Activated naive CD4-positive, alpha-beta T cell treated with anti-CD3 and anti-CD28 coated beads for 36 hours (primary cell): ENCODE results near the gene KLHDC1. TPM values are rescaled to one million over a fixed set of nuclear protein-coding genes. Genes with fewer than 3 reads are reported as not detected.
"Not testable (repeated sequence)": the region's sequence is repeated elsewhere in the genome, so short reads cannot be mapped to it uniquely, and the experiment has no call there.

ENCODE experiments used
- CTCF ChIA-PET: fragments of 350-600 bp; sonication (Branson Sonifier 250); formaldehyde crosslinking; loops from one replicate; lab custom pipeline; 2021; ENCODE audit warnings: antibody characterized with exemption; lab: Charles Lee
- DNase-seq: peaks from one replicate; pipeline ENCODE4 v3.0.0-alpha.2; 2020
- H3K27ac Mint-ChIP-seq: one replicate; pipeline ENCODE4 v1.8.0; 2021; ENCODE audit warnings: mild to moderate bottlenecking, mixed read lengths
- H3K27me3 Mint-ChIP-seq: one replicate; pipeline ENCODE4 v1.8.0; 2021; ENCODE audit warnings: low read depth, mixed read lengths
- H3K36me3 Mint-ChIP-seq: one replicate; pipeline ENCODE4 v1.8.0; 2021; ENCODE audit warnings: low read depth, mixed read lengths
- H3K4me1 Mint-ChIP-seq: one replicate; pipeline ENCODE4 v1.8.0; 2021; ENCODE audit warnings: low read depth, mixed read lengths
- H3K4me3 Mint-ChIP-seq: one replicate; pipeline ENCODE4 v1.8.0; 2021; ENCODE audit warnings: mild to moderate bottlenecking, moderate library complexity, mixed read lengths
- H3K9me3 Mint-ChIP-seq: one replicate; pipeline ENCODE4 v1.8.0; 2021; ENCODE audit warnings: mixed read lengths
- intact Hi-C: fragments of 100-400 bp; cut with micrococcal nuclease; formaldehyde crosslinking; loops from one replicate; pipeline ENCODE4 v1.15.1; 2023
- total RNA-seq, 2 experiments: library from RNA; stranded (reverse); gene quantifications; one replicate each; pipeline ENCODE4 v1.2.3, GENCODE V29; 2021

KLHDC1 gene
- total RNA-seq, 2 experiments from 2014 or later: 0.57 to 0.79 TPM

DNA sequence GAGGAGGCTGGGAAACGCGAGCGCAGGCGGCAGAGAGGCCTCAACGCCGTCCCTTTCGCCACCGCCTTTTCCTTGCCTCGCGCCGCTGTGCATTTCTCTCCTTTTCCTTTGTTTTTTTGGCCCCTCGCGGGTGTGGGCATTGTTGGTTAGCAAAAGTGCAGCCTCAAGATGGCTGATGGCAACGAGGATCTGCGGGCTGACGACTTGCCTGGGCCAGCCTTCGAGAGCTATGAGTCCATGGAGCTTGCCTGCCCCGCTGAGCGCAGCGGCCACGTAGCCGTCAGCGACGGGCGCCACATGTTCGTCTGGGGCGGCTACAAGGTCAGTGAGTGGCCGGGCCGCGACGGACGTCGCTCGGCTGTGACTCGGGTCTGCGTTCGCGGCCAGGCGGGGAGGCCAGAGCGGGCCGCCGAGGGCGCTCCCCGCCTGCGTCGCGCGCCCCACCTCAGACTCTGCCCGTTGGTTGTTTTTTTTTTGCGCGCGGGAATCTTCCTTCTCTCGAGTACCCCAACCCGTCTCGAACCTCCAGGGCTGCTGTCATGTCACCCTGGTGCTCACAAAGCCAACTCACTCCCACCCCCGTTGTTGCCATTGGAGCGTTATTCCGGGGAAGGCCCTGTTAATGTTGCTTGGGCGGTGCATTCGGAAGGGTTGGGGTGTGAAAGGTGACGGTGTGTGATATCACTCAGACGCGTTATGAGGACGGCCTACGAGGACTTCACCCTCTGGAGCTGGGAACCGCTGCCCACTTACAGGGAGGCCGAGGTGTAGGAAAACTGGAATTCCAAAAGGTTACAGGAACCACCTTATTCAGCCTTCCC, 75.6 kb downstream of the KLHDC1 start:
- Mint-ChIP-seq H3K36me3 (peaks cover 2% of the 10 kb centered on the region), H3K9me3 (no peaks in the 10 kb centered on the region), H3K27me3 (no peaks in the 10 kb centered on the region), H3K4me1 (peaks cover 34% of the 10 kb centered on the region), H3K4me3 (peak overlapping the region; percentile 94), H3K27ac (peak overlapping the region; percentile 98)
- intact Hi-C loops: loop anchor here (1.0 to 10.0 kb wide), 15 partner anchors 80 to 1474 kb away; partner anchors contain the start of genes CDKL1, DMAC2L, L2HGDH and LRR1
- peak; percentile 95 for DNase-seq
- CTCF ChIA-PET: interaction anchor here (0.6 to 2.2 kb wide), 8 partner anchors 62 to 296 kb away, joined by 3 to 10 read pairs (median 4); partner anchors contain the start of genes KLHDC1, MGAT2, NEMF and RPL36AL

DNA sequence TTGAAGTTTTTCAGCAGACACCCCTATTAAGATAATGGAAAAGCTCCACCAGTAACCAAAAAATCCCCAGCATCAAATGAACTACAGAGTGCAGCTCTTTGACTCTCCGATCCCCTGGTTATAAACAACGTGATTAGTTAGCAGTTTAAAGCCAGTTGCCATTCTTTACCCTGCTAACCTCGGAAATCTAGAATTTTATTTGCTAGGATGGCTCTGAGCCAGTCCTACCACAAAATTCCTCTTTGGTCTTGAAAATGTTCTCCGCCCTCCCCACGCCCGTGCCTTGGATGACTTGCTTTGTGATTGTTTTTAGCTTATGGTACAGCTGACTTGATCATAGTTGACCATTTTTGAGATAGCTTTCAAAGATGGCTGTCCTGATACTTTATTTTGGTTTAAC, 76.3 kb downstream of the KLHDC1 start:
- H3K27me3 Mint-ChIP-seq: no peaks in the 10 kb centered on the region
- H3K4me3 Mint-ChIP-seq: peak overlapping the region; percentile 94
- CTCF ChIA-PET: interaction anchor here (0.6 to 2.2 kb wide), 5 partner anchors 62 to 135 kb away, joined by 3 to 10 read pairs (median 4); partner anchors contain the start of gene NEMF
- H3K4me1 Mint-ChIP-seq: peaks cover 34% of the 10 kb centered on the region
- H3K9me3 Mint-ChIP-seq: no peaks in the 10 kb centered on the region
- intact Hi-C loops: loop anchor here (2.0 to 10.0 kb wide), 6 partner anchors 203 to 1473 kb away; partner anchors contain the start of genes CDKL1 and TMX1
- peak overlapping the region; percentile 98 for H3K27ac Mint-ChIP-seq
- peaks cover 2% of the 10 kb centered on the region for H3K36me3 Mint-ChIP-seq
- DNase-seq: no peak

DNA sequence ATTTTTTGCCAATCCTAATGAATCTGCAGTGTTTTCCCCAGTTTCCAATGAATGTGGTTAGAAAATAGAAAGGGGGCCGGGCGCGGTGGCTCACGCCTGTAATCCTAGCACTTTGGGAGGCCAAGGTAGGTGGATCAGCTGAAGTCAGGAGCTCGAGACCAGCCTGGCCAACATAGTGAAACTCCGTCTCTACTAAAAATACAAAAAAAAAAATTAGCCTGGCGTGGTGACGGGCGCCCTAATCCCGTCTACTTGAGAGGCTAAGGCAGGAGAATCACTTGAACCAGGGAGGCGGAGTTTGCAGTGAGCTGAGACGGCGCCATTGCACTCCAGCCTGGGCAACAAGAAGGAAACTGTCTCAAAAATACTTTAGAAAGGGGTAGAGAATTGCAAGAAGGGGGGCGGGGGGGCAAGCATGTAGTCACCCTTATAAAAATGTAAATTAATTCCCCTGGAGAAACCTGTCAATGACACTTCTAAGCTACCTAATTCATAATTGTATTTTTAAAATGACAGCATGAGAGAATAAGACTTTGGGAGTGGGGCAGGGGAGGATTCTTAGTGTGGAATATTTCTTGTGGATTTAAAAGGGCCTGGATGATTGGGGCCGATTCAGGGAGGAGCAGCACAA, 76.8 kb downstream of the KLHDC1 start:
- intact Hi-C loops: loop anchor here (2.0 to 10.0 kb wide), 6 partner anchors 203 to 1473 kb away; partner anchors contain the start of genes CDKL1 and TMX1
- Mint-ChIP-seq H3K9me3 (no peaks in the 10 kb centered on the region), H3K4me3 (peak overlapping the region; percentile 94), H3K4me1 (peaks cover 34% of the 10 kb centered on the region), H3K27me3 (no peaks in the 10 kb centered on the region), H3K27ac (peak overlapping the region; percentile 98), H3K36me3 (peaks cover 2% of the 10 kb centered on the region)
- no peak for DNase-seq
- CTCF ChIA-PET: interaction anchor here (0.6 to 1.1 kb wide), 2 partner anchors 96 to 136 kb away, joined by 3 read pairs; no protein-coding TSS in a partner anchor

DNA sequence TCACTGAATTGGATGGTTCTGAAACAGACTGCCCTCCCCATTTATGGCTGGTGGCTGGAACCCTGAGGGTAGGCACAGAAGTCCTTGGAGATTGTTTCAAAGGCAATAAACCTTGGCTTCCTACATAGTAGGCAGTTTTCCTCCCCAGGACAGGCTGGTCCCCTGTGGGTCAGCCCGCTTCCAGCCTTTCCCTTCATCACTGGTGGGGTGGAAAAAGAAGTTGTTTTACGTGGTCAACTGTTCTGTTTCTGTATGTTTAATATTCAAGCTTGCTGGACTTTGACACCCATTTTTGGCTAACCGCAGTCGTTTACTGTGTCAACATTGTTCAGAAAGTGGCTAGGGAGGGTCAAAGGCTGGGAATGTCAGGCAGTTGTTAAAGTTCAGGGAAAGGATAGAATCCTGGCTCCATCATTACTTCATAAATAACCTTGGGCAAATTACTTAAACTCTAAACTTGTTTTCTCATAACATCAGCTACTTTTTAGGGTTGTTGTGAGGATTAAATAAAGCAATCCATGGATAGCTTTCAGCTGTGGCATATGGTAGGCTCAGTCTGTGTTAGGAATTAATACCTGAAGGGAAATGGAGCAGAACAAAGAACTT, 77.4 kb downstream of the KLHDC1 start:
- CTCF ChIA-PET: no interaction called here

DNA sequence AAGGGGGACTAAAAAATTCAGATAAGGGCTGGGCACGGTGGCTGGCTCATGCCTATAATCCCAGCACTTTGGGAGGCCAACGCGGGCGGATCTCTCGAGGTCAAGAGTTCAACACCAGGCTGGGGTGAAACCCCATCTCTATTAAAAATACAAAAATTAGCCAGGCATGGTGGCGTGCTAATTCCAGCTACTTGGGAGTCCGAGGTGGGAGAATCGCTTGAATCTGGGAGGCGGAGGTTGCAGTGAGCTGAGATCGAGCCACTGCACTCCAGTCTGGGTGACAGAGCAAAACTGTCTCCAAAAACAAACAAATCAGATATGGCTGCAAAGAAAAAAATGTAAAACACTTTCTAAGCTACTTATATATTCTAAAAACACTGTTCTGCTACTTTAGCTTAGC, 78.8 kb downstream of the KLHDC1 start:
- intact Hi-C loops, H3K9me3 Mint-ChIP-seq, H3K27ac Mint-ChIP-seq, DNase-seq, H3K27me3 Mint-ChIP-seq, H3K4me3 Mint-ChIP-seq, H3K36me3 Mint-ChIP-seq: not testable (repeated sequence)
- CTCF ChIA-PET: interaction anchor here (1.2 kb wide), 1 partner anchor 81 kb away, joined by 4 read pairs; the partner anchor contains the start of gene NEMF
- H3K4me1 Mint-ChIP-seq: peaks cover 39% of the 10 kb centered on the region

More for the DNA sequence above, 77.4 kb downstream of the KLHDC1 start:
- intact Hi-C loops: no loop called here
- Mint-ChIP-seq H3K9me3 (no peaks in the 10 kb centered on the region), H3K27ac (peak overlapping the region; percentile 40), H3K36me3 (peaks cover 5% of the 10 kb centered on the region), H3K4me1 (peaks cover 40% of the 10 kb centered on the region), H3K27me3 (no peaks in the 10 kb centered on the region), H3K4me3 (no peak overlapping the region)
- DNase-seq: no peak

DNA sequence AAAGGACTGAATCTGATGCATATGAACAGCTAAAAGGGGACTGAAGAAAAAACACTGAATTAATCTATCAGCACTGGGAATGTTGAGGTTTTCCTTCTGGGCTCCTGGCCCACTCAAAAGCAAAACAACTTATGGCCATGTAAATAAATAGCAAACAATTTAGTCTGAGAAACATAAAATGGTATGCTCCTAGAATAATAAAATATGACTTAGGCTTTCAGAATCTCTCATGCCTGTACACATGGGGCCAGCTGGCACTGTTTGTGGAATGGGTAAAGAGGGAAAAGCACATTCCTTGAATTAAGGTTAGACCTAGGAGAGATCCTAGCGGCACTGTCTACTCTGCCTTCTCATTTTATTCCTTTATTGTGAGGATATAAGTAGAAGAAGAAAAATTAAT, 81.2 kb downstream of the KLHDC1 start:
- Mint-ChIP-seq H3K9me3 (no peaks in the 10 kb centered on the region), H3K27me3 (no peaks in the 10 kb centered on the region), H3K36me3 (peaks cover 11% of the 10 kb centered on the region), H3K4me3 (no peak overlapping the region), H3K4me1 (peaks cover 30% of the 10 kb centered on the region), H3K27ac (peak overlapping the region; percentile 24)
- intact Hi-C loops: no loop called here
- no peak for DNase-seq
- CTCF ChIA-PET: interaction anchor here (1.0 kb wide), 1 partner anchor 64 kb away, joined by 4 read pairs; no protein-coding TSS in a partner anchor

DNA sequence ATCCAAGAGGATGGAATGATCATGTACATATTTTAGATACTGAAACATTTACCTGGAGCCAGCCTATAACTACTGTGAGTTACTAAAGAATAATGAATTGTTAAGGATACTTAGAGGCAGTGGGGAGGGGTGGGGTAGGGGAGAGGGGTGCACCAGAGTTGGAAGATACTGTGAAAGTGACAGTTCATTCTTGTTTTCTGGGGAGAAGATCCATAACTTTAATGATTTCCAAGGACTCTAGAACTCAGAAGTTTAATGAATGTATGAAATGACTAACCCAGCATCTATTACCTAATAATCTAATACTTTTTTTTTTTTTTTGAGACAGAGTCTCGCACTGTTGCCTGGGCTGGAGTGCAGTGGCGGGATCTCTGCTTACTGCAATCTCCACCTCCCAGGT, 85.5 kb downstream of the KLHDC1 start:
- Mint-ChIP-seq H3K9me3 (no peaks in the 10 kb centered on the region), H3K27ac (no peak overlapping the region), H3K36me3 (peaks cover 12% of the 10 kb centered on the region), H3K4me3 (no peak overlapping the region), H3K4me1 (peaks cover 7% of the 10 kb centered on the region), H3K27me3 (no peaks in the 10 kb centered on the region)
- CTCF ChIA-PET: no interaction called here
- intact Hi-C loops: no loop called here
- no peak for DNase-seq

DNA sequence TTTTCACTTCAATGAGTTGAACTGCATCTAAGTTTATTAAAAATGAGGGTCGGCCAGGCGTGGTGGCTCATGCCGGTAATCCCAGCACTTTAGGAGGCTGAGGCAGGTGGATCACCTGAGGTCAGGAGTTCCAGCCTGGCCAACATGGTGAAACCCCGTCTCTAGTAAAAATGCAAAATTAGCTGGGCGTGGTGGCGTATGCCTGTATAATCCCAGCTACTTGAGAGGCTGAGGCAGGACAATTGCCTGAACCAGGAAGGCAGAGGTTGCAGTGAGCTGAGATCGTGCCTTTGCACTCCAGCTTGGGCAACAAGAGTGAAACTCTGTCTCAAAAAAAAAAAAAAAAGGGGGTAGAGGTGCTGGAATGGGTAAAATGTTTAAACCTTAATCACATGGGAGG, 88.1 kb downstream of the KLHDC1 start:
- intact Hi-C loops, H3K27me3 Mint-ChIP-seq, H3K4me1 Mint-ChIP-seq, H3K9me3 Mint-ChIP-seq, DNase-seq, H3K4me3 Mint-ChIP-seq, H3K27ac Mint-ChIP-seq: not testable (repeated sequence)
- H3K36me3 Mint-ChIP-seq: peaks cover 11% of the 10 kb centered on the region
- CTCF ChIA-PET: interaction anchor here (0.6 to 1.9 kb wide), 2 partner anchors 50 to 81 kb away, joined by 3 to 5 read pairs; no protein-coding TSS in a partner anchor

DNA sequence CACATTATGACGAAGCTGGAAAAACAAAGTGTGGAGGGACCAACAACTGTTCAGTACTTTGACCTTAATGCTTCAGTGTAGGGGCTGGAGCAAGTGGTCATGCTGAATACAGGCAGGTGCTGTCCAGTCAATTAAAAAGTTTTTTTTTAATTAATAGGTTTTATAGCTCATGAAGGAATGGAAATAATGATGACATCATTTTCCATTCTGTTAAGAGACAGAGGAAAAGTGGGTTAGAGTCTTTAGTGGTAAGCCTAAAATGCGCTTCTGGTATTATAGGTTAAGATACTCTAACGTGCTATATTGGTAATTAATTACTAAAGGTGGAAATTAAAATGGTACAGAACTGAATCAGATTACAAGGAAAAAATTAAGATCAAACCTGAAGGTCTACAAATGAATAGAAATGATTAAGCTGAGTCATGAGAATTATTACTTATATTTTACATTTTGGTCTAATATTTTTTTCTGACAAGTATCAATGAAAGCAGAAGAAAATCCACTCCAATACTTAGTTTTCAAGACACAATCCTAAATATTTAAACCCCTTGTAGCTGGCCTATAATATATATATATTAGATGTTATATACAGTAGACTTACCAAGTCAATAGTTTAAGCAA, 90.6 kb downstream of the KLHDC1 start:
- Mint-ChIP-seq H3K4me3 (no peak overlapping the region), H3K36me3 (peaks cover 18% of the 10 kb centered on the region), H3K27ac (no peak overlapping the region), H3K9me3 (no peaks in the 10 kb centered on the region), H3K4me1 (no peaks in the 10 kb centered on the region), H3K27me3 (no peaks in the 10 kb centered on the region)
- CTCF ChIA-PET: interaction anchor here (0.7 to 1.5 kb wide), 3 partner anchors 69 to 322 kb away, joined by 3 to 4 read pairs (median 4); partner anchors contain the start of gene NEMF
- intact Hi-C loops: no loop called here
- no peak for DNase-seq

DNA sequence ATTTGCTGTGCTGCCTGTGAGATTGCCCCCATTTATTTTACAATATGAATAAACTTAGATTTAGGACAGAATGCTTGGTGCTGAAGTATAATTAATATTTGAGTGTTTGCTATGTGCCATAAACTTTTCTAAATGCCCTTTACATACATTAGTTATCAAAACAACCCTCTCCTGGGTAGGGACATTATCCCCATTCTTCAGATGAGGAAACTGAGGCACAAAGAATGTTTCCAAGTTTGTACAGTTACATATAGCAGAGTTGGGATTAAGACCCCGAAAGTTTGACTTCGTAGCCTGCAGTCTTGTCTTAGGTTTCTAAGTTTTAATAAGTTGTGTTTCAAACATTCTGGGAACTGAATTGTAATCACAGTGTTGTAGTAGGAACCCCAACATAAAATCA, 93.4 kb downstream of the KLHDC1 start:
- DNase-seq: no peak
- intact Hi-C loops: no loop called here
- Mint-ChIP-seq H3K27ac (no peak overlapping the region), H3K4me3 (no peak overlapping the region), H3K27me3 (no peaks in the 10 kb centered on the region), H3K9me3 (no peaks in the 10 kb centered on the region), H3K4me1 (no peaks in the 10 kb centered on the region), H3K36me3 (peaks cover 33% of the 10 kb centered on the region)
- CTCF ChIA-PET: interaction anchor here (0.6 kb wide), 1 partner anchor 28 kb away, joined by 3 read pairs; no protein-coding TSS in a partner anchor

DNA sequence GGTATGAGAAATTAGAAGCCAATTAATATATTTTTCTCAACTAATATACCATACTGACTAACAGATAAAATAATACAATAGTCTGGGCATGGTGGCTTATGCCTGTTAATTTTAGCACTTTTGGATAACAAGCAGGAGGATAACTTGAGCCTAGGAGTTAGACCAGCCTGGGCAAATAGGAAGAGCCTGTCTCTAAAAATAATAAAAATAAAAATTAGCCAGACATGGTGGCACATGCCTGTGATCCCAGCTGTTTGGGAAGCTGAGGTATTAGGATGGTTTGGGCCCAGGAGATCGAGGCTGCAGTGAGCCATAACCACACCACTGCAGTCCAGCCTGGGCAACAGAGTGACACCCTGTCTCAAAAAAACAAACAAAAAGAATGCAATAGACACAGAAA, 99.7 kb downstream of the KLHDC1 start:
- H3K9me3 Mint-ChIP-seq: no peaks in the 10 kb centered on the region
- H3K27me3 Mint-ChIP-seq: no peaks in the 10 kb centered on the region
- H3K4me1 Mint-ChIP-seq: no peaks in the 10 kb centered on the region
- DNase-seq: no peak
- CTCF ChIA-PET: no interaction called here
- intact Hi-C loops: no loop called here
- no peak overlapping the region for H3K4me3 Mint-ChIP-seq
- peak overlapping the region; percentile 18 for H3K27ac Mint-ChIP-seq
- peaks cover 48% of the 10 kb centered on the region for H3K36me3 Mint-ChIP-seq
